HepG2 (cell line): Measurements from ENCODE around the gene H1-8. TPM values are rescaled to one million over a fixed set of nuclear protein-coding genes. Genes with fewer than 3 reads are reported as not detected.
A peak's percentile ranks its signal among the peaks of the same experiment; 100 is the strongest.

ENCODE experiments used
- ATF2 ChIP-seq: sonication (generic); formaldehyde crosslinking; IDR thresholded peaks from 2 replicates; pipeline ENCODE4 v1.4.0; 2020; ENCODE audit warnings: missing genetic modification reagents
- GABPB1 ChIP-seq: IDR thresholded peaks from 2 replicates; pipeline ENCODE4 v1.6.1; 2016; ENCODE audit warnings: mild to moderate bottlenecking, missing genetic modification reagents, moderate library complexity, missing compliant biosample characterization
- MED1 ChIP-seq: sonication (generic); formaldehyde crosslinking; IDR thresholded peaks from 2 replicates; pipeline ENCODE4 v1.4.0; 2020; ENCODE audit warnings: missing genetic modification reagents
- MEF2D ChIP-seq: sonication (generic); formaldehyde crosslinking; IDR thresholded peaks from 2 replicates; pipeline ENCODE4 v1.5.1; 2020; ENCODE audit warnings: mild to moderate bottlenecking, missing genetic modification reagents
- MTA1 ChIP-seq: sonication (generic); formaldehyde crosslinking; IDR thresholded peaks from 2 replicates; pipeline ENCODE4 v1.4.0; 2020; ENCODE audit warnings: missing genetic modification reagents, mild to moderate bottlenecking, borderline replicate concordance
- NFYC ChIP-seq: IDR thresholded peaks from 2 replicates; pipeline ENCODE4 v1.6.1; 2016; ENCODE audit warnings: missing genetic modification reagents, missing compliant biosample characterization
- PHB2 ChIP-seq: fragments of 450-650 bp; IDR thresholded peaks from 2 replicates; pipeline ENCODE4 v1.6.1; 2018; ENCODE audit not compliant: partially characterized antibody
- RARA ChIP-seq: IDR thresholded peaks from 2 replicates; pipeline ENCODE4 v1.6.1; 2016; ENCODE audit warnings: missing genetic modification reagents, missing compliant biosample characterization
- RCOR2 ChIP-seq: IDR thresholded peaks from 2 replicates; pipeline ENCODE4 v1.6.1; 2016; ENCODE audit warnings: missing biosample characterization, missing genetic modification reagents
- ZNF256 ChIP-seq: sonication (generic); formaldehyde crosslinking; conservative IDR thresholded peaks from 2 replicates; pipeline ENCODE4 v1.4.0; 2020; ENCODE audit warnings: missing genetic modification reagents
- ZNF282 ChIP-seq: fragments of 450-650 bp; IDR thresholded peaks from 2 replicates; pipeline ENCODE4 v1.6.1; 2018; ENCODE audit not compliant: partially characterized antibody
- ZNF383 ChIP-seq: sonication (generic); formaldehyde crosslinking; IDR thresholded peaks from 2 replicates; pipeline ENCODE4 v1.4.0; 2020; ENCODE audit warnings: missing genetic modification reagents, mild to moderate bottlenecking, borderline replicate concordance
- ZNF674 ChIP-seq: sonication (generic); formaldehyde crosslinking; IDR thresholded peaks from 2 replicates; pipeline ENCODE4 v1.5.0; 2020; ENCODE audit warnings: low read depth, mild to moderate bottlenecking, missing genetic modification reagents
- ZNF691 ChIP-seq: sonication (generic); formaldehyde crosslinking; IDR thresholded peaks from 2 replicates; pipeline ENCODE4 v1.4.0; 2020; ENCODE audit warnings: missing genetic modification reagents, low read depth, mild to moderate bottlenecking, borderline replicate concordance
- ZNF782 ChIP-seq: sonication (generic); formaldehyde crosslinking; IDR thresholded peaks from 2 replicates; pipeline ENCODE4 v1.4.0; 2020; ENCODE audit warnings: missing genetic modification reagents, mild to moderate bottlenecking, borderline replicate concordance
- ZSCAN21 ChIP-seq: sonication (generic); formaldehyde crosslinking; IDR thresholded peaks from 2 replicates; pipeline ENCODE4 v1.8.0; 2022; ENCODE audit warnings: mild to moderate bottlenecking, missing genetic modification reagents, moderate library complexity, borderline replicate concordance
- polyA plus RNA-seq, 8 experiments: library from polyadenylated mRNA; depleted of rRNA in 3 of 8; stranded (reverse) in 7 of 8; unstranded in 1 of 8; fragments of >200 nt; fragmentation: Illumina TruSeq in 4 of 8; extraction: Trizol in 4 of 8; gene quantifications; 2 replicates each; pipeline versions ENCODE4 v1.2.1 to v1.2.3, GENCODE V29; 2011 to 2016; ENCODE audit warnings: low read depth in 4 of 8, missing spikeins in 1 of 8, mixed read lengths in 1 of 8; ENCODE audit not compliant: insufficient read depth in 1 of 8
- total RNA-seq, 5 experiments: library from RNA; depleted of rRNA; stranded (reverse); fragments of >200 nt; fragmentation: Illumina TruSeq; extraction: Trizol; gene quantifications; 2 replicates each; pipeline ENCODE4 v1.2.3, GENCODE V29; 2016; ENCODE audit warnings: low read depth in 1 of 5
- TF ChIP-seq, protein P1 (sequence below): sonication (generic); formaldehyde crosslinking; IDR thresholded peaks from 2 replicates; pipeline ENCODE4 v1.8.0; 2022; ENCODE audit warnings: mild to moderate bottlenecking, missing genetic modification reagents, moderate library complexity
- TF ChIP-seq, protein P2 (sequence below): sonication (generic); formaldehyde crosslinking; IDR thresholded peaks from 2 replicates; pipeline ENCODE4 v1.4.0; 2020; ENCODE audit warnings: missing genetic modification reagents, mild to moderate bottlenecking, borderline replicate concordance
- TF ChIP-seq, protein P3 (sequence below): IDR thresholded peaks from 2 replicates; pipeline ENCODE4 v1.6.1; 2012; ENCODE audit warnings: low read depth, low read length, improper control_type of control experiment

H1-8 gene
- total and polyA plus RNA-seq, 2 of the 13 experiments (the other 11 are each of a cell fraction or from before 2014, with no cell fraction given), result 0.08 TPM; not detected in 1

DNA sequence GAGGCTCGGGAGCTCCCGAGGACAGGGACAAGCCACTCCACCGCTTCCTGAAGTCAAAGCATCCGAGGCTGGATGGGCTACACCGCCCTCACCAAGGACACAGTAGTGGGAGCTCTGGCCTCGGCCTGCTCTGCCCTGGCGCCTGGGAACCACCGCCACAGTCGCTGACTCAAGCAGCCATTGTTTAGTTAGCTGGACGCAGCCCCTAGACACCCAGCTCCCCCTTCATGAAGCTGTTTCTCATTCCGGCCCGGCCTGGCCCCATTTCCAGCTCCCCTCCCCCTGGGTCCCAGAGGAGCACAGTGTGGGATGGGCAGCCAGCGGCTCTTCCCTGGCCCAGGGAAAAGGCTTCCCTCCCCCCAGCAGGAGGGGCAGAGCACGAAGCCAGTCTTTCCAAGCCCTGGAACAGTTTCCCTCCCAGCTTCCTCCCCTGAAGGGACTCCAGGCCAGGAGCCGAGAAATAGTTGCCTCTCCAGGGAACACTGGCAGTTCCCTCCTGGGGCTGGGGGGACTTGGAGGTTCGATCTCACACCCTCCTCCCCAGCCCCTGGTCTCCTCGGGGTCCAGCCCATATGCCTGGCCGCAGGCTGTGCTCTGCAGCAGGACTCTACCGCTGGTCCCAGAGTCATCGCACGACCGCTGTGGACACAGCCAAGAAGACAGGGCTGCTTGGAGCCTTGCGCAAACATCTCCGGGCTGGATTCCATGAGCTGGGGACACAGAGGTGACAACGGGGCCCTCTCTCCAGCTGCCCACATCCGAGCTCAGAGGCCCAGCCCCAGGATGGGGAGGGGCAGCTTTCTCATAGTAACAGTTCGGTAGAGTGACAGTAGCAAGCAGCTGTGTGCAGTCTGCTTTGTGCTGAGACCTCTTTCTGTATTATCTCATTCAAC lies 53.5 kb downstream of the H1-8 start (continued):
- TF ChIP-seq ZSCAN21 (CRISPR knock-in tag) (no peak), NFYC (CRISPR knock-in tag) (no peak), PHB2 (no peak), MEF2D (CRISPR knock-in tag) (no peak; the same call in 1 of the 2 replicates), RCOR2 (CRISPR knock-in tag) (no peak; the same call in none of the 2 replicates), MED1 (CRISPR knock-in tag) (peak; percentile 71), MTA1 (CRISPR knock-in tag) (peak; percentile 75; the same call in 1 of the 2 replicates), ZNF782 (CRISPR knock-in tag) (peak; percentile 46; the same call in 1 of the 2 replicates), ZNF282 (no peak), RARA (CRISPR knock-in tag) (peak; percentile 59), ZNF256 (CRISPR knock-in tag) (no peak), ZNF691 (CRISPR knock-in tag) (no peak), ZNF383 (CRISPR knock-in tag) (0 out of 2 replicates have a peak, but pooled peaks have one; percentile 55), GABPB1 (CRISPR knock-in tag) (peak; percentile 61; the same call in 1 of the 2 replicates), ATF2 (CRISPR knock-in tag) (peak; percentile 78; the same call in 1 of the 2 replicates), ZNF674 (CRISPR knock-in tag) (no peak)
- TF ChIP-seq, protein P1, sequence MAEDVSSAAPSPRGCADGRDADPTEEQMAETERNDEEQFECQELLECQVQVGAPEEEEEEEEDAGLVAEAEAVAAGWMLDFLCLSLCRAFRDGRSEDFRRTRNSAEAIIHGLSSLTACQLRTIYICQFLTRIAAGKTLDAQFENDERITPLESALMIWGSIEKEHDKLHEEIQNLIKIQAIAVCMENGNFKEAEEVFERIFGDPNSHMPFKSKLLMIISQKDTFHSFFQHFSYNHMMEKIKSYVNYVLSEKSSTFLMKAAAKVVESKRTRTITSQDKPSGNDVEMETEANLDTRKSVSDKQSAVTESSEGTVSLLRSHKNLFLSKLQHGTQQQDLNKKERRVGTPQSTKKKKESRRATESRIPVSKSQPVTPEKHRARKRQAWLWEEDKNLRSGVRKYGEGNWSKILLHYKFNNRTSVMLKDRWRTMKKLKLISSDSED (CRISPR knock-in tag), result no peak
- TF ChIP-seq, protein P2, sequence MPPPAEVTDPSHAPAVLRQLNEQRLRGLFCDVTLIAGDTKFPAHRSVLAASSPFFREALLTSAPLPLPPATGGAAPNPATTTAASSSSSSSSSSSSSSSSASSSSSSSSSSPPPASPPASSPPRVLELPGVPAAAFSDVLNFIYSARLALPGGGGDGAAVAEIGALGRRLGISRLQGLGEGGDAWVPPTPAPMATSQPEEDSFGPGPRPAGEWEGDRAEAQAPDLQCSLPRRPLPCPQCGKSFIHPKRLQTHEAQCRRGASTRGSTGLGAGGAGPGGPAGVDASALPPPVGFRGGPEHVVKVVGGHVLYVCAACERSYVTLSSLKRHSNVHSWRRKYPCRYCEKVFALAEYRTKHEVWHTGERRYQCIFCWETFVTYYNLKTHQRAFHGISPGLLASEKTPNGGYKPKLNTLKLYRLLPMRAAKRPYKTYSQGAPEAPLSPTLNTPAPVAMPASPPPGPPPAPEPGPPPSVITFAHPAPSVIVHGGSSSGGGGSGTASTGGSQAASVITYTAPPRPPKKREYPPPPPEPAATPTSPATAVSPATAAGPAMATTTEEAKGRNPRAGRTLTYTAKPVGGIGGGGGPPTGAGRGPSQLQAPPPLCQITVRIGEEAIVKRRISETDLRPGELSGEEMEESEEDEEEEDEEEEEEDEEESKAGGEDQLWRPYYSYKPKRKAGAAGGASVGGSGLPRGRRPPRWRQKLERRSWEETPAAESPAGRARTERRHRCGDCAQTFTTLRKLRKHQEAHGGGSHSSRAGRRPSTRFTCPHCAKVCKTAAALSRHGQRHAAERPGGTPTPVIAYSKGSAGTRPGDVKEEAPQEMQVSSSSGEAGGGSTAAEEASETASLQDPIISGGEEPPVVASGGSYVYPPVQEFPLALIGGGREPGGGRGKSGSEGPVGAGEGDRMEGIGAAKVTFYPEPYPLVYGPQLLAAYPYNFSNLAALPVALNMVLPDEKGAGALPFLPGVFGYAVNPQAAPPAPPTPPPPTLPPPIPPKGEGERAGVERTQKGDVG (CRISPR knock-in tag), result no peak
- TF ChIP-seq, protein P3, sequence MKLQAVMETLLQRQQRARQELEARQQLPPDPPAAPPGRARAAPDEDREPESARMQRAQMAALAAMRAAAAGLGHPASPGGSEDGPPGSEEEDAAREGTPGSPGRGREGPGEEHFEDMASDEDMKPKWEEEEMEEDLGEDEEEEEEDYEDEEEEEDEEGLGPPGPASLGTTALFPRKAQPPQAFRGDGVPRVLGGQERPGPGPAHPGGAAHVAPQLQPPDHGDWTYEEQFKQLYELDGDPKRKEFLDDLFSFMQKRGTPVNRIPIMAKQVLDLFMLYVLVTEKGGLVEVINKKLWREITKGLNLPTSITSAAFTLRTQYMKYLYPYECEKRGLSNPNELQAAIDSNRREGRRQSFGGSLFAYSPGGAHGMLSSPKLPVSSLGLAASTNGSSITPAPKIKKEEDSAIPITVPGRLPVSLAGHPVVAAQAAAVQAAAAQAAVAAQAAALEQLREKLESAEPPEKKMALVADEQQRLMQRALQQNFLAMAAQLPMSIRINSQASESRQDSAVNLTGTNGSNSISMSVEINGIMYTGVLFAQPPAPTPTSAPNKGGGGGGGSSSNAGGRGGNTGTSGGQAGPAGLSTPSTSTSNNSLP, result no peak
